Superior temporal gyrus (tissue), 1 donor: Measurements from ENCODE around the gene NR2F2.

Experiments
- DNase-seq: peaks from one replicate; pipeline ENCODE4 v3.0.0-alpha.2; 2016; ENCODE audit errors: extremely low spot score

Gene NR2F2

DNA sequence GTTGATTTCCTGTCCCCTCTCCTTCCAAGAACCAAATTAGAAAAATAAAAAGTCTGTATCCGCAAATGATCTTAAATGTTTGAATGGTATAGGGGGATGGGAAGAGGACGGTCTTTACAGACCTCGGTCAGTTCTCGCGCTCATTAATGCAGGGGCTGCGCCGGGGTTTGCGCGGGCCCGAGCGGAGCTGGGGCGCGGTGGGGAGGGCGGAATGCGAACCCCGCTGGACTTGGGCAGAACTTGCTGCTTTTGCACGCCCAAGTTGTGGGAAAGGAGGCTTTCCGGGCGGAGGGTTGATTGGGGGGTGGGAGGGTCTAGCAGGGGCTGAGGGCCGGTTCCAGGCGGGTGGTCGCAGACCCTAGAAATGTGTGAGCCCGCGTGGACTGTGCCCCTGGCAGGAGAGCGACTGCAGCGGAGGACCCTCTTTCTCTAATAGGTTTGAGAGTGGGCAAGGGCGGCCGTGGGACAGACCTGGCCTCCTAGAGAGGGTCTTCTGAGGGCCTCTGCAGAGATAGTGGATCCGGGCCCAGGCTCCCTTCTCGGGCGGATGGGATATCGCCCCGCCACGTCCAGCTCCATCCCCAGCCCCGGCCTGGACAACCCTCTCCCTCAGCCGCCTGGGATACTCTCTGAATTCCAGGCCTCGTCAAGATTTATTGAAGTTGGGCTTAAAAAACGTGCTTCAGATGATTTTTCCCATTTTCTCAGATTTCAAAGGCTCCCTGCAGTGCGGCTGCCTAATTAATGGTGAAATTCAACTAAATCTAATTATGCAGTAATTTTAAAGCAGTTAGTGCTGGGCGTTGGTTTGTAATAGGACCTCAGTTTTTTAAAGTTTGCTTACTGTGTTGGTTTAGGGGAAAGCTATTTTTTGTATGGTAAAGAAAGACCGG lies 11.3 kb downstream of the NR2F2 start:
- DNase-seq, result no peak

DNA sequence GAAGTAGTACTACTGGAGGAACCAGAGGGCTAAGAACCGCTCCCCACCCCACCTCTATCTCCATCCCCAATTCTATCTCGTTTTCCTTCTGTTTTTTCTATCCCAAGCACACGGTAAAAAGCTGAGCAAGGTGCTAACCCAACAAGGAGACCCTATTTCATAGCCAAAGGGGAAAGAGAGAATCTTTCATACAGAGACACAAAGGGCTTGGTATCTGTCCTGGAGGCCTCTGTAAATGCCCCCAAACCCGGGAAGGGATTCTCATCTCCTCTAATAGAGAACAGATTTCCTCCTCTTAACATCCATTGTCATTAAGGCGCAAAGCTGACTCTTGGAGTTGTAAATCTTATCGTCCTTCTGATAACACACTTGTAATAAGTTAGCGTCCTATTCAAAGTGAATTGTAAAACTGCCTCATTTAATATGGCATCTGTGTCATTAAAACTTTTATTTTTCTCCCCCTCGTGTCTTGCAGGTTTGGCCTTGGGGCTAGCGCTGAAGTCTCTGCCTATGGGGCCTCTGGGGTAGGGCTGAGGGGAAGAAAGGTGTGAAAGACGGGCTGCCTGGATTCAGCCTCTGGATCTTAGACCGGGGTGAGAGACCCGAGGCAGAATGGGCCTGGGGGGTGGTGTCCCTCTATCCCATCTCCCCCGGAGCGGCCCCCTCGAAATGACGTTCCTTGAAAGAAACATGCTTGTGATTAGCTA lies 12.1 kb downstream of the NR2F2 start:
- no peak for DNase-seq

- DNase-seq, result no peak
Observed at GRCh38 chr15:96343113-96344059, 12.9 kb downstream of the NR2F2 start.

- no peak for DNase-seq
Observed at GRCh38 chr15:96344060-96344705, 13.7 kb downstream of the NR2F2 start.

- DNase-seq, result no peak
Observed at GRCh38 chr15:96344706-96345559, 14.4 kb downstream of the NR2F2 start.

GRCh38 chr15:96345560-96346399 lies 15.3 kb downstream of the NR2F2 start:
- DNase-seq, result peak; percentile 86

DNA sequence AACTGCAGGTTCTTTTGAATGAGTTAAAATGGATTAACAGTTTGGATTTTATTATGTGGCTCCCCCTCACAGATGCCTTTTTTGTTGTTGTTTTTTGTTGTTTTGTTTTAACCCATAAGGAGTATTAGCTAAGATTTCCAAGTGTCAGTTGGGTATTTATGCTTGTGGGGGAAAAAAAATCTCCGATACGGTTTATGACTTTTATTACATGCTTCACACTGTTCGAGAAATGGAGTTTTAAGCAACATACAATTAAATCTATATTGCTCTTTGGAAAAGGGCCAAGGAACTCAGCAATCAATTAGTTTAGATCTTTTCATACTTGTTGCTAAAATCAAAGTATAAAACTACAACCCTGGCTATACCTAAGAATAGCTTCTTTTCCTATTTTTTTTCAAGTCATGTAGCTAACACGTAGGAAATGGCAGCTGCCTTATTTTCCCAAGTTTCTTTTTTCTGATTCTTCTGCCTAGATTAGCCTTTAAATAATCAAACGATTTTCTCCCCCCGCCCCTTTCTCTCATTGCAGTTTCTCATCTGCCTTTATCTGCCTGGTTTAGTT lies 16.0 kb downstream of the NR2F2 start:
- no peak for DNase-seq

DNA sequence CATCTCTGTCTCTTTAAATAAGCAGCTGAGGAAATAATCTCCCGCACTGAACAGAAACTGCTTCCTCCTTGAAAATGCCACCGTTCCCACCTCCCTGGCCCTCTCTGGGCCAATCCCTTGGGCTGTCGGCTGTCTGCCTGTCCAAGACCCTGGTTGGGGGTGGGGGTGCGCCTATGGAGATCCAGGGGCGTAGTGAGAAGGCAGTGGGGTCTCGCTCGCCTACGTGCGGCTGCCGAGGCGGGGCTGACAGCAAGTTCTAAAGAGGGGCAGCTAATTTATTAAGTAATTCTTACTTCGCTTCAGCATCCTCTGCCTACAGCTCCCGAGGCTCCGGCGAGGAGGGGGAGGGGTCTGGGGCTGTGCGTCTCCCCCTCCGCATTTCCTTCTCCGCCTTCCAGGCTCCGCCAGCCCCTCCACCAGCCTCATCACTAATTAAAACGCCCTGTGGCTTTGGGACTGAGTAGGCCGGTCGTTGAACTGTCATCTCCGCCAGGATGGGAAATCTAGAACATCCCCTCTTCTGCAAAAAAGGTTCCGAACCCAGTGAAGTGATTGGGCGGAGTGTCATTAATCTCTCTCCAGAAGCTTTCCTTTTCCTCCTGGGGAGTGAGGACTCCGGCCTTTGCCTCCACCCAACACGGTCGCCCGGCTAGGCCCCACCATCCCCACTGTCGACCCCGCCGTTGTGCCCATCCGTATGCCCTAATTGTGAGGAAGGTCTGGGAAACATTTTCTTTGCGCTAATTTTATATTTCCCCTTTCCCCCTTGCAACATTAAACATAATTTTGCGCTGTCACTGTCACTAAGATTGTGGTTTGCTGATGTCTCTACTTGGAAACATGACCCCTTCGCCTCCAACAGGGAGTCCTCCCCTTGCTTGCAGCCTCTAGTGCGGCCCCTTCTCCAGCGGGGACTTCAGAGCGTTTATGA lies 16.9 kb downstream of the NR2F2 start:
- no peak for DNase-seq

- DNase-seq, result no peak
Observed at GRCh38 chr15:96348112-96349027, 17.9 kb downstream of the NR2F2 start.

GRCh38 chr15:96349034-96349856 lies 18.7 kb downstream of the NR2F2 start:
- no peak for DNase-seq

GRCh38 chr15:96349857-96350720 lies 19.6 kb downstream of the NR2F2 start:
- no peak for DNase-seq

DNA sequence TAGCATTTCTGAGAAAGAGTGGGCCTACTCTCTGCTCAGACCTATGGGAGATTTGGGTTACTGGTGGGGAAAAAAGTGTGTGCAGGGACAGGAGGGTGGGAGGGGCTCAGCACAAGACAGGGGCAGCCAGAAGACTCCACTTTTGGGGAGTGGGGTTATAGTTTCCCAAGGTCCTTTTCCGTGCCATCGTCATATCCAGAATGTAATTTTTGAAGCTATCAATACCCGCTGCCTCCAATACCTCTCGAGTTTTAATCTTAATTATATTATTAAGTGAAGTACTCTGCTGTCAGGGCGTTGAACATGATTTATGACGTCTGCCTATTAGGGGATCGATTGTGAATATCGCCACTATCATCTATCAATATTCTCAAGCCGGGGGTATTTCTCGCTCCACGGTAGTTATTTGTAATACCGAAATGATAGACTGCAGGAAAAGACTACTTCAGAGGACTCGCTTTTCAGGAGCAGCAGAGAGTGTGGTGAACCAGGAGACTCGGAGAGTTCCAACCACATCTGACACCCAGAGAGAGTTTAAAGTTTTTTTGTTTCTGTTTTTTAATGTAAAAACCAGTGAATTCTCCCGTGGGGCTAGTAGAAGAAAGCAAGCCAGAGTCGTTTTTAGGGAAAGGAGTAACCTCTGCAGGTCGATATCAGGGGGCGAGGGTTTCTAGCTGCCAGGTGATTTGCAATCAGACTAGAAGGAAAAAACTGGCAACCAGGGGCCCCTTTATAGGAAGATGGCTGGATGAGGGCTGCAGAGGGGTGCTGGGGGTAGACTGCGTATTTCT lies 20.6 kb downstream of the NR2F2 start:
- no peak for DNase-seq

GRCh38 chr15:96351761-96352603 lies 21.5 kb downstream of the NR2F2 start:
- no peak for DNase-seq
